Measurements from ENCODE around the gene ACVR2B. TPM values are rescaled to one million over a fixed set of nuclear protein-coding genes. Genes with fewer than 3 reads are reported as not detected.

The ACVR2B gene
- total and polyA plus RNA-seq, 5 donors: 1.7 to 6.2 (median 5.2) TPM

GRCh38 chr3:38459499-38460048, 5.9 kb downstream of the ACVR2B start:
- peaks cover 20% of the 10 kb centered on the region for H3K4me1 ChIP-seq (ENCODE audit: control insufficient read depth, insufficient read depth, low read length)
- H3K27me3 ChIP-seq (ENCODE audit: control insufficient read depth, insufficient read depth): no peaks in the 10 kb centered on the region
- peak in 1 of 2 donors; percentile 3 for ATAC-seq
- H3K9me3 ChIP-seq (ENCODE audit: control insufficient read depth, low read length): no peaks in the 10 kb centered on the region
- intact Hi-C loops (cut with DNase I): no loop called here
- H3K27ac ChIP-seq (ENCODE audit: low read length): no peak overlapping the region
- DNase-seq: no peak
- 83% methylated on average over 10 of the region's 10 CpGs for WGBS
- H3K4me3 ChIP-seq (ENCODE audit: low read length): no peak overlapping the region

GRCh38 chr3:38460377-38461270, 6.9 kb downstream of the ACVR2B start:
- H3K9me3 ChIP-seq (ENCODE audit: control insufficient read depth, low read length): no peaks in the 10 kb centered on the region
- H3K4me3 ChIP-seq (ENCODE audit: low read length): no peak overlapping the region
- H3K27ac ChIP-seq (ENCODE audit: low read length): peak overlapping the region; percentile 61
- ATAC-seq (no peak), DNase-seq (no peak)
- H3K27me3 ChIP-seq (ENCODE audit: control insufficient read depth, insufficient read depth): no peaks in the 10 kb centered on the region
- 44% methylated on average over 12 of the region's 12 CpGs for WGBS
- intact Hi-C loops (cut with DNase I): no loop called here
- H3K4me1 ChIP-seq (ENCODE audit: control insufficient read depth, insufficient read depth, low read length): peaks cover 20% of the 10 kb centered on the region

- intact Hi-C loops (cut with DNase I): no loop called here
- WGBS: 98% methylated on average over 1 of the region's 1 CpG
- peaks cover 4% of the 10 kb centered on the region for H3K4me1 ChIP-seq (ENCODE audit: control insufficient read depth, insufficient read depth, low read length)
Observed at GRCh38 chr3:38465588-38466154, 12.0 kb downstream of the ACVR2B start.

GRCh38 chr3:38468765-38469164, 15.1 kb downstream of the ACVR2B start:
- Histone ChIP-seq H3K27me3 (ENCODE audit: control insufficient read depth, insufficient read depth) (no peaks in the 10 kb centered on the region), H3K4me3 (ENCODE audit: low read length) (no peak overlapping the region), H3K27ac (ENCODE audit: low read length) (no peak overlapping the region), H3K4me1 (ENCODE audit: control insufficient read depth, insufficient read depth, low read length) (peaks cover 7% of the 10 kb centered on the region), H3K9me3 (ENCODE audit: control insufficient read depth, low read length) (no peaks in the 10 kb centered on the region)
- ATAC-seq (no peak), DNase-seq (no peak)
- 96% methylated on average over 1 of the region's 1 CpG for WGBS
- intact Hi-C loops (cut with DNase I): no loop called here

More at GRCh38 chr3:38465588-38466154, 12.0 kb downstream of the ACVR2B start:
- DNase-seq (no peak), ATAC-seq (no peak)
- H3K9me3 ChIP-seq (ENCODE audit: control insufficient read depth, low read length): no peaks in the 10 kb centered on the region
- H3K27me3 ChIP-seq (ENCODE audit: control insufficient read depth, insufficient read depth): no peaks in the 10 kb centered on the region
- H3K4me3 ChIP-seq (ENCODE audit: low read length): no peak overlapping the region
- H3K27ac ChIP-seq (ENCODE audit: low read length): no peak overlapping the region

DNA sequence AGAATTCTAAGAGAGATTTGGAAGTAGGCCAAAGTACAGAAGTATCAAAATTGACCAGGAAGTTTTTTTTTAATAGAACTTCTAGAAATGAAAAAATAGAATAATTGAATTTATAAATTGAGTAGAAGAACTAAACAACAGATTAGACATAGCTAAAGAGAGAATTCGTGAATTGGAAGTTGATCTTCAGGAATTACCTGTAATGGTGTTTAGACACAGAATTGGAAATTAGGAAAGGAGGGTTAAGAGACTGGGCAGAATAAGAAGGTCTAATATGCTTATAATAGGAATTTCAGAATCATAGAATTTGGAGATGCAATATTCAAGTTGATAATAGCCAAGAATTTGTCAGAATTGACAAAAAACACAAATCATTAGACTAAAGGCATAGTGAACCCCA, 16.2 kb downstream of the ACVR2B start:
- no peak for DNase-seq
- Histone ChIP-seq H3K9me3 (ENCODE audit: control insufficient read depth, low read length) (no peaks in the 10 kb centered on the region), H3K27me3 (ENCODE audit: control insufficient read depth, insufficient read depth) (no peaks in the 10 kb centered on the region), H3K4me3 (ENCODE audit: low read length) (no peak overlapping the region), H3K27ac (ENCODE audit: low read length) (no peak overlapping the region), H3K4me1 (ENCODE audit: control insufficient read depth, insufficient read depth, low read length) (peaks cover 7% of the 10 kb centered on the region)
- WGBS: 98% methylated on average over 1 of the region's 1 CpG
- no peak for ATAC-seq
- intact Hi-C loops (cut with DNase I): loop anchor here in 2 of 4 donors (10.0 kb wide), 2 partner anchors 125 to 355 kb away; partner anchors contain the start of gene XYLB (in 1 of the 2)

GRCh38 chr3:38471260-38471857, 17.7 kb downstream of the ACVR2B start:
- H3K27me3 ChIP-seq (ENCODE audit: control insufficient read depth, insufficient read depth): no peaks in the 10 kb centered on the region
- intact Hi-C loops (cut with DNase I): loop anchor here in 2 of 4 donors (10.0 kb wide), 2 partner anchors 127 to 357 kb away; partner anchors contain the start of gene XYLB (in 1 of the 2)
- peaks cover 7% of the 10 kb centered on the region for H3K4me1 ChIP-seq (ENCODE audit: control insufficient read depth, insufficient read depth, low read length)
- ATAC-seq (no peak), DNase-seq (no peak)
- no peaks in the 10 kb centered on the region for H3K9me3 ChIP-seq (ENCODE audit: control insufficient read depth, low read length)
- no peak overlapping the region for H3K27ac ChIP-seq (ENCODE audit: low read length)
- 93% methylated on average over 3 of the region's 3 CpGs for WGBS
- H3K4me3 ChIP-seq (ENCODE audit: low read length): no peak overlapping the region

- no peak overlapping the region for H3K4me3 ChIP-seq (ENCODE audit: low read length)
- peaks cover 7% of the 10 kb centered on the region for H3K4me1 ChIP-seq (ENCODE audit: control insufficient read depth, insufficient read depth, low read length)
- WGBS: 92% methylated on average over 1 of the region's 1 CpG
- H3K9me3 ChIP-seq (ENCODE audit: control insufficient read depth, low read length): no peaks in the 10 kb centered on the region
- DNase-seq (no peak), ATAC-seq (no peak)
- no peak overlapping the region for H3K27ac ChIP-seq (ENCODE audit: low read length)
- intact Hi-C loops (cut with DNase I): loop anchor here in 2 of 4 donors (10.0 kb wide), 2 partner anchors 128 to 358 kb away; partner anchors contain the start of gene XYLB (in 1 of the 2)
- no peaks in the 10 kb centered on the region for H3K27me3 ChIP-seq (ENCODE audit: control insufficient read depth, insufficient read depth)
Observed at GRCh38 chr3:38472342-38472741, 18.7 kb downstream of the ACVR2B start.

- no peak overlapping the region for H3K27ac ChIP-seq (ENCODE audit: low read length)
- H3K27me3 ChIP-seq (ENCODE audit: control insufficient read depth, insufficient read depth): no peaks in the 10 kb centered on the region
- H3K4me3 ChIP-seq (ENCODE audit: low read length): no peak overlapping the region
- ATAC-seq (no peak), DNase-seq (no peak)
- no peaks in the 10 kb centered on the region for H3K9me3 ChIP-seq (ENCODE audit: control insufficient read depth, low read length)
- 72% methylated on average over 2 of the region's 2 CpGs for WGBS
- intact Hi-C loops (cut with DNase I): loop anchor here in 2 of 4 donors (10.0 kb wide), 2 partner anchors 128 to 358 kb away; partner anchors contain the start of gene XYLB (in 1 of the 2)
- peaks cover 7% of the 10 kb centered on the region for H3K4me1 ChIP-seq (ENCODE audit: control insufficient read depth, insufficient read depth, low read length)
Observed at GRCh38 chr3:38473229-38473628, 19.5 kb downstream of the ACVR2B start.

DNA sequence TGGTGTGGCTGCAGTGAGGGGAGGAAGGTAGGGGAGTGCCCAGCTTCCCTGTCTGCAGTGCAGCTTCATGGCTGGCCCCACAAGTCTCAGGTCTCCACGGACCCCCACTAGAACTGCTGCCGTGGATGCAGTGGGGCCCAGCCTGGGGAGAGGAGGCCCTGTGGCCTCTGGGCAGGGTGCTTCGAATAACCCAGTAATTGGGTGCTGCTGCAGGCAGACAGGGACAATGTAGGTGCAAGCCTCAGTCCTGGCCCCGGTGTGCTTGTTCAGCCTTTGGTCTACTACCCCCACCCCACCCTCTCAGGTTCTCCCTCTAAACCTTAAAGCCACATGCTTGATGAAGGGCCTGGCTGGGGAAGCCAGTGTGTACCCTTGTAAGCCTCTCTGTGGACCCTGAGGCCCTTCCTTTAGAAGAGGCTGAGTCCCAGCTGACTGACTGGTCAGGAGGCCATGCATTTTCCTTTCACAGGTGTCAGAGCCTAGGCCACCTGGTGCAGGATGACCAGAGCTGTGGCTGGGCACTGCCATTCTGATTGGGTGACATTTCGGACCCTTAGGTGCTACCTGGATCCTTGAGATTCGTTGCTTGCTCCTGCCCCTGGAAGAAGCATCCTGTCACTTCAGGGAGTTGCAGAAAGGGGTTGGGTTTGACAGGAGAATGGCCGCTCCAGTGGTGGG, 21.4 kb downstream of the ACVR2B start:
- DNase-seq: no peak
- no peaks in the 10 kb centered on the region for H3K9me3 ChIP-seq (ENCODE audit: control insufficient read depth, low read length)
- no peak for ATAC-seq
- no peaks in the 10 kb centered on the region for H3K27me3 ChIP-seq (ENCODE audit: control insufficient read depth, insufficient read depth)
- no peak overlapping the region for H3K27ac ChIP-seq (ENCODE audit: low read length)
- peaks cover 7% of the 10 kb centered on the region for H3K4me1 ChIP-seq (ENCODE audit: control insufficient read depth, insufficient read depth, low read length)
- H3K4me3 ChIP-seq (ENCODE audit: low read length): no peak overlapping the region
- WGBS: 89% methylated on average over 7 of the region's 7 CpGs
- intact Hi-C loops (cut with DNase I): loop anchor here in 3 of 4 donors (5.0 to 10.0 kb wide), 3 partner anchors 128 to 360 kb away; partner anchors contain the start of gene XYLB (in 2 of the 3)

- Histone ChIP-seq H3K4me3 (ENCODE audit: low read length) (no peak overlapping the region), H3K27ac (ENCODE audit: low read length) (no peak overlapping the region), H3K9me3 (ENCODE audit: control insufficient read depth, low read length) (no peaks in the 10 kb centered on the region), H3K27me3 (ENCODE audit: control insufficient read depth, insufficient read depth) (no peaks in the 10 kb centered on the region), H3K4me1 (ENCODE audit: control insufficient read depth, insufficient read depth, low read length) (peaks cover 7% of the 10 kb centered on the region)
- no peak for ATAC-seq
- 93% methylated on average over 6 of the region's 6 CpGs for WGBS
- DNase-seq: no peak
- intact Hi-C loops (cut with DNase I): loop anchor here in 3 of 4 donors (5.0 to 10.0 kb wide), 3 partner anchors 128 to 361 kb away; partner anchors contain the start of gene XYLB (in 2 of the 3)
Observed at GRCh38 chr3:38475716-38476115, 22.0 kb downstream of the ACVR2B start.

All from right cardiac atrium (tissue), 5 donors.